DMS53 (cell line): ENCODE data around the gene CST7.
A peak's percentile ranks its signal among the peaks of the same experiment; 100 is the strongest.
"Not testable (repeated sequence)": the region's sequence is repeated elsewhere in the genome, so short reads cannot be mapped to it uniquely, and the experiment has no call there.

Source experiments
- DNase-seq: peaks from one replicate; lab custom pipeline; 2025; lab: John Stamatoyannopoulos, UW

CST7 gene

DNA sequence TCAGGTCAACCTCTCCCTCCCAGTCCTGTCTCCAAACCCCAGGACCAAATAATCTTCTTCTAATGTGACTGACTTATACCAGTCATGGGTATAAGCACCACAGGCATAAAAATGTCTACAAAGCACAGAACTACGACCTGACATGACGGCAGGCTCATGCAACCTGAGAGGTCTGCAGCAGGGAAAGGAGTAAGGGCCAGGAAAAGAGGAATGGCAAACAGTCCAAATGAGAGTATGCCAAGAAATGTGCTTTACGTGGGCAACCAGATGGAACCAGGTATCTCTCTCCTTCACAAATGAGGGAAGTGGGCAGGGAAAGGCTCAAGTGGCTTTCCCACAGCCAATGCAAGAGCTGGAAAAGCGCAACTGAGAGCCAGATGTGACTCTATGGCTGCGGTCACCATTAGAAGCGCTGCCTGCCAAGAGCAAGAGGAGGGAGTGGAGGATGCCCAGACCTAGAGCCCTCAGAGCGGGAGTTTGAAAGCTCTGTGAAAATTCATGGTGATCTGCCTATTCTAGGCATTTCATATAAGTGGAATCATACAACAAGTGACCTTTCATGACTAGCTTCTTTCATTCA lies 37.5 kb downstream of the CST7 start:
- no peak for DNase-seq

DNA sequence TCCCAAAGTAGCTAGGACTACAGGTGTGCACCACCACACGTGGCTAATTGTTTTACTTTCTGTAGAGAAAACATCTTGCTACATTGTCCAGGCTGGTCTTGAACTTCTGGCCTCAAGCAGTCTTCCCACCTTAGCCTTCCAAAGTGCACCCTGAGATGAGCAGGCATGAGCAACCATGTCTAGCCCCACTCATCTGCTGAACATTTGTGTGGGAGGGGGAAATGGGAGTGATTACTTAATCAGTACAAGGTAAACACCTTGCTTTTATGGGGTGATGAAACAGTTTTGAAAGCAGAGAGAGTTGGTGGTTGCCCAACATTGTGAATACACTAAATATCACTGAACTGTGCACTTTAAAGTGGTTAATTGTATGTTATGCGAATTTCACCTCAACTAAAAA lies 38.2 kb downstream of the CST7 start:
- DNase-seq: no peak

DNA sequence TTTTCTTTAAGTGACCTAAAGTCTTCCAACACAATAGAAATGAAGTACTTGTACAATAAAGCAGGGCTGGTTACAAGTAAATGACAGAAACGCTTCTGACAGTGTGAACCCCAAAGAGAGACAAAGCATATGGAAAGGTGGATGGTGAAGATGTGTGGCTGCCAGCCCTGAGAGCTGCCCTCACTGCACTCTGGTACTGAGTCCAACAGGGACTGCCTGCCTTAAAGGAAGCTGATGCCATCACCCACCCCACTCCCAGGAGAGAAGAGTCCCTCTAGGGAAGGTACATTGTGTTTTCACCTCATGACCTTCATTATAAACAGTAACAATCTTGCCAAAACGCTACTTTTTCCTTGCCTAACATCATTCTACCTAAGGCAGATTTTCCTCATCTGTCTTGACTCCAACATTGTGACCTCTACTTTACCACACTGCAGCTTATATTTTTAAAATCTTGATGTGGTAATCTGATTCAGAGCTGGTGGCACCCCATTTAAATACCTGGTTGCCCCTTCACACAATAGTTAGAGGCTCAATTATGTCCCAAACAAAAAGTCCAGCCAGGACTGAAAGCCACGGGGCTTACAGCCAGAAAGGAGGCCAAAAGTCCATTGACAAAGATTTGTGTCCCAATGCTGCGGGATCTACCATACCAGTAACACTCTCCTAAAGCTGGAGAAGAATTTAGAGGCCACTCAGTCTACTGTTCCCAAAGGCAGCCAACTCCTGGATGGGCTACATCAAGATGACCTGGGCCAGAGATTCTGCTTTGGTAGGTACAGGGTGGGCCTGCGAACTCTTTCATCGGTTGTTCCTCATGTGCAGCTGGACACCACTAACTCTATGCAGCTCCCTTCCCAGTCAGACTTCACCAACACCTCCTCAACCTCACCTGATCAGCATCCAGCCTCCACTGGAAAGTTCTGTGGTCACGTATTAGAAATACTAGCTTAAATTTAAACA lies 39.1 kb downstream of the CST7 start:
- no peak for DNase-seq

DNA sequence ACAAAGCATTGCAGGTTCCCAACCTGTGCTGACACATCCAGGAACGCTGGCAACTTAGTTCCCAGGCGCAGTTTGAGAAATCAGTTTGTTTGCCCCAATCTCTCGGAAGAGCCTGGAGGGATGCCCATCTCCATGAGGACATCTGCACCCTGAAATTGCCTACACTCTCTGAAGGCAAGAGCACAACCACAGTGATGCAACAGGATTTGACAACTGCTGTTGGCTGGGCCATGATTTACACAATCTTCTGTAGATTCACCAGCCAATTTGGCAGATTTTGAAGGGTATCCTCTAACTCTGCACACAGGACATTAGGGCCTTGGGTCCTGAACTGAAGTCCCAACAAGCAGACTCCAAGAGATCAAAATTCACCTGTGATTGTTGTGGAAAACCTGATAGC lies 40.1 kb downstream of the CST7 start:
- DNase-seq: no peak

DNA sequence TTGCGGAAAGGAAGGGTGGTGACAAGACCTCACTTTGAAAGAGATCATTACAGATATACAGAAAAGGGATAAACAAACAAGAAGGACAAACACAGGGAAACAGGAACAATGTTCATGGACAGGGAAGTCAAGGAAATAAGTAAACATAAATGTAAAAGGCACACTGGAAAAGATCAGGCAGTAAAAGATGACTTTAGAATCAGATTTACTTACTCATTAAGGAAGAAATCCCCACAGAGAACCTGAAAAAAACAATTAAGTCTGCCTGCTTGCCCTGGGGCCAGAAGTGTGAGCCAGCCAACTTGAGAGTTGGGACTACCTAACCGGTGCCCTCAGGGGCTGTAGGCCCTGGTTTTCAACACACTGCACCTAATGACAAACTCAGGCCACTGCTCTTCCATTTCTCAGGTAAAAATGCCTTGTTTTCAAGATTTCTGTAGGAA lies 41.8 kb downstream of the CST7 start:
- no peak for DNase-seq

DNA sequence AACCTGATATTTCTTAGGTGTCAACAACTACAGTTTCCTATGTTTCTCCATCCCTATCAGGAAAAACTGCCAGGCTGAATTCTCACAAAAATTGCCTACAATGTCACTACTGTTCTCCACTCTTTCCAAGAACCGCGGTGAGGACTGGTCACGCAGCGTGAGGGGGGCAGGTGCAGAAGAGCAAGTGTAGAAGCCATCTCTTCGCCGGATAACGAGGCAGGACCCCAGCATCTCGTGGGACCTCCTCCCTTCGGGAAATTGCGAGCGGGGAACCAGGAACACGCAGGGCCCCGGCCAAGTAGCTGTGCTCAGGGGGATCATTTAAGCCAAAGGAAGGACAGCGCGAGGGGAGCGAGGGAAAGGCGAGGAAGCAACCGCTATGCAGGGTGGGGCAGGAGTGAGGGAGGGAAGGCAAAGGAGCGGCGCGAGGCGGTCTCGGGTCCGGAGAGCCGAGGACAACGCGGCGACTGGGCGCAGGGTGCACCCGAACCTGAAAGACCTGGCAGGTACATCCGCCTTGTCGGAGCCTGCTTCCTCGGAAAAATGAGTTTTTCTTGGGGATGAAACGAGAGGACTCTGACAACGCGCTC lies 42.9 kb downstream of the CST7 start:
- DNase-seq: peak; percentile 66

DNA sequence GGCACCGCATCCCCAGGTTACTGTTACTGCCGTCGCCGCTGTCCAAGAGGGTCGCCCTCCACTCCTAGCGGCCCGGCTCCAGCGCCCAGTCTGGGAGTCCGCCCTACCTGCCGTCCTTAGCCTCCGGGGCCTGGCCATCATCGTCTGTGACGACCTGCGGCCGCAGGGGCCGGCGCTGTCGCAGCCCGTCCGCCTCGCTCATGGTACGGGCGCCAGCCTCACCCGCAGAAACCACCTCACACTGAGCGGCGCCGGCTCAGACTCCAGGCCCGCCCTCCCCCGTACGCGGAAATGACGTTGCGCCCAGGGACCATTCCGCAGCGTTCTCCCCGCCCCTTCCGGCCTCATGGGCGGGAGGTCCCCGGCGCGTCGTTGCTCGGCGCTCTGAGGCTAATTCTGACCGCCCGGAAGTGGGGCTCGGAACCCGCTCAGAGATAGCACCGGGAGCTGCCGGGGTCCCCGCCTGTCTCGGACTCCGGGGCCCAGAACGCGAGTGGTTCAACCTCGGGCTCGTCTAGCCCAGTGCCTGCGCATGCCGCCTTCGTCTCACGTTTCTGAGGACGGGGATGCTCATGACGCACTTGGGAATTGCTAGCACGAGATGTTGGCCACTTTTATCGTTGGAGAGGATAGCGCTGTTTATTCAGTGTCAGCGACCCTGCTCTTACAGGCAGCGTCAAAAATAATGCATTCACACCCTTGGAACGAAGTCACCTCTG lies 43.6 kb downstream of the CST7 start, which contains the start of gene APMAP:
Gene APMAP, minus strand, starts transcription at position 265 of the 719 bp plus-strand sequence. Its CDS starts 63 bp downstream, at position 202.
- DNase-seq: peak; percentile 97

DNA sequence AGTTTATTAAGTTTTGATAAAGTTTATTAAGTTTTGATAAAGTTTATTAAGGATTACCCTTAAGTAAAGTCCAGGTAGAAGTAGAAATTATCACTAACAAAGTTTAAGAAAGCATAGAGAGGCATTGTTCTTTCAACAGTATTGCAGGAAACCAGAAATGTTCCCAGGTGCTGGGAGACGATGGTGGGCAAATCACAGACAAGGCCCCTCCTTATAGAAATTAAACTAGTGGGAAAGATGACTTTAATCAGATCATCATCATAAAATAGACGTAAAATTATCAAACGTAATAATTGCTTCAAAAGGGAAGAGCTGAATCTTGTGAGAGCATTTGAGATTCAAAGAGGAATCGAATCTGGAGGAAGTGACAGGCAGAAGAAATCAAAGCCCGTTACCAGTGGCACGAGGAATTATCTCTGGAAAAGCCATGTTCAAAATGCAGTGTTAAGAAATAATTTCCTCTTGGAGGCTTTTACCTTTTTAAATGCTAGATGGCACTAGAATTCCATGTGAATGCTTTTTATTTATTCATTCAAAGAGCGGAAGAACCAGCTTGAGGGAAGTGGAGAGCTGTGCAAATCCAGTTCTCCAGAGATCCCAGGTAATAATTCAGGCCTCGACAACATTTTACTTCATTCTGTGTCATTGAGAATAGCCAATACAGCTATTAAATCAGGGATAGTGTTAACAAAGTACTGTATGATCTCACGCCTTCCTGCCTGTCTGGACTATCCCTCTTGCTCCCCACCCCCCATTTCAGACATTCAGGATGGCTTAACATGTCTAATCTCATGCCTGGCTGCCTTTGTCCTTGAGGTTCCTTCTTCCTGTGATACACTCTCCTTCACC lies 44.5 kb downstream of the CST7 start:
- peak; percentile 82 for DNase-seq

DNA sequence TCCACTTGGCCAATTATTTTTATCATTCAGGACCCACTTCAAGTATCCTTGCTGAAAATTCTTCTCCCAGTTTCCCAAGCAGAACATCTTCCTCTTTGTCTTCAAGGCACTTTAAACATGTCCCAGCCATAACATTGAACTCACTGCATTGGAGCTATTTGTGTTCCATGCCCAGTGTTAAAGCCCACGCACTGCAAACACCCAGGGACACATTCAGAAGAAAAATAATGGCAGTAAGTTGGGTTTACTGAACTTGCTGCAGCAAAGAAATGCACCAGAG lies 45.1 kb downstream of the CST7 start:
- DNase-seq: no peak

DNA sequence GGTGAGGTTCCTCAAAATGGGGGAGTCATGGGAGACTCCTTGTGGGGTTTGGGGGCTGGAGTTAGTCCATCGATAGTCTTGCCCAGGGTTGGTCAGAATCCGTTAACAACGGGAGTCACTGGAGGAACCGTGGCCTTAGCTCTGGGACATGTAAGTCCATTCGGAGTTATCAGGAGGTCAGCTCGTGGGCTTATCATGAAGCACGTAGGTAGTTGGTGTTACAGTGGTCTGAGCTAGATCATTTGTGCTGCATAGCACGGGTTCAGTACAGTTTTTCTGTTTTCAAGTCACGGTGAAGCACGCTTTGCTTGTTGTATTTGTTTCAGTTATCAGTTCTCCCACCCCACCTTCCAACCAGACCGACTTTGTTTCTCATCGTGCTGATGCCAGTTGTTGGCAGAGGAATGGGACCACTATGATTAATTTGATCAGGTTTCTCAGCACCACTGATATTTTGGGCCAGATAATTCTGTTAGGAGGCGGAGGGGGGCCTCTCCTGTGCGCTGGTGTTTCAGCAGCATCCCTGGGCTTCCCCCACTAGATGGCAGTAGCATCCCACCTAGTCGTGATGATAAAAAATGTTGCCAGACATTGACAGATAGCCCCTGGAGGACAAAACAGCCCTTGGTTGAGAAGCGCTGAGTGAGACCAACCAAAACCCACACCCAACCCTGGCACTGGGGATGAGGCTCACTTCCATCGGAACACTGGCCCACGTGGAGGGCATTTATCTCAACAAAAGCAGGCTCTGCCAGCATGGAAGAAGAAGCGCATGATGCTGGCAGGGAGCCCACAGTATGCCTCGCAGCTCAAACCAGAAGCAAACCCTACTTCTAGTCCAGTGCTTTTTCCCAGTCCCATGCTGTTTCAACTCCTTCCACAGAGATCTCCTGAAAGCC lies 45.6 kb downstream of the CST7 start:
- peak; percentile 81 for DNase-seq

DNA sequence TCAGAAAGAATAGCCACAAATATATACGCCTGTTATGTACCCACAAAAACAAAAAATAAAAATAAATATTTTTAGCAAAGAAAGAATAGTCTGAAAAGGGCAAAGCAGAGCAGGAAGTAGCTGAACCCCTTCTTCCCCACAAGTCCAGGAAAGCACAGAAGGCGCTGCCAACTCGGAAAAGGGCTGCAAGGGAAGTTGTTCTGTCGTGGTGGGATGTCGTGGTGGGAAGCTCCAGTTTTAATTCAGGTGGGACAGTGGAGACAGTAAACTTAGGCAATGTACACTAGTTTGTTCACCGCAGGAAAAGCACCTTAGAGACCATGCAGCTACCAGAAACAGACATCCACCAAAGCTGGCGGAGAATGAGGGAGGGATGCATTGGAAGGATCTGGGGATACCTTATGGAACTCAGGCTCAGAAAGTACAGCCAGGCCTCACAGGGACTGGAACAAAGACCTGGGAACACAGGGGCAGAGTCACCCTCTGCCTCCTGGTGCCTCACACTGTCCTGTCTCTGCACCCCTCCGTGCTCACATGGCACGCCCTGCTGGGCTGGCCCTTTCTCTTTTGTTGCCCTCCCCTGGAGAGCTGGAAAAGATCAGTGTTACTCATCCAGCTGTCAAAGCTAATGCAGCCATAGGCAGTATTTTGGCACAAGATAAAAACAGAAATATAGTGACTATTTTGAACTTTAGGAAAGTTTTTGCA lies 46.8 kb downstream of the CST7 start:
- DNase-seq: no peak

DNA sequence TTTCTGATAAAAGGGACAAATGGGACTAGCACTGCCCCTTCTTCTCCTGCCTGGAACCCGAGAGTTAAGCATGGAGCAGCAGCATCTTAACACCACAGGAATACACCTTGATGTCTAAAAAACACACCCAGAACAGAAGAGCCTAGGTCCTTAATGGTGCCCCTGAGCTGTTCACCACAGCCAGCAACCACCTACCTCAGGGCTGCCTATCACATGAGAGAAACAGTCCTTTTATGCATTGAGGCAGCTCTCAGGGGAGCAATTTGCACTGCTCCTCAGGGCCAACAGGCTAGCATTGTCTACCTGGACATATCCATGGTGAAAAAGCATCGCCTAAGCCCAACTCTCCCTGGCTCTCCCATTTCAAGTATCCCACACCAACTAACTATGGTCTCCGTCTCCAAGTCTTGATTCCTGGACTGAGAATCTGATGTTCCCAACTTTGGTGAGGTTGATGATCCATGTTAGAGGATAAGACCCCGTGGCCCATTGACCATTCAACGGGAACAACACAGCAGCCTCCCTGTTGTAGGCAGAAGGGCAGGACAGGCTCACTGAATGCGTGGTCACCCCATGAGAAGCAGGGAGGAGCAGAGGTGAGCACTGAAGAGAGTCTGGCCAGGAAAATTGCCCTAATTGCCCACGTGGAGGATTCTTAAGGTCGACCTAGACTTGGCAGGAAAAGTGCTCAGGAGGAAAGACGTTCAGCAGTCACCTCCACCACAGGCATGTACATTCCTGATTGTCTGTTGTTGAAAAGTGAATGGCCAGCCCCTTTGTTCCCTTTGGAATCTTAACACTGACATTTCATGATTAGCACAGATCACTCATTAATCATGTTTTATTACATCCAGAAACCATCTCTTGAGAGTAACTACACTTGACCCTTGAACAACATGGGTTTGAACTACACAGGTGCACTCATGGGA lies 47.6 kb downstream of the CST7 start:
- no peak for DNase-seq

DNA sequence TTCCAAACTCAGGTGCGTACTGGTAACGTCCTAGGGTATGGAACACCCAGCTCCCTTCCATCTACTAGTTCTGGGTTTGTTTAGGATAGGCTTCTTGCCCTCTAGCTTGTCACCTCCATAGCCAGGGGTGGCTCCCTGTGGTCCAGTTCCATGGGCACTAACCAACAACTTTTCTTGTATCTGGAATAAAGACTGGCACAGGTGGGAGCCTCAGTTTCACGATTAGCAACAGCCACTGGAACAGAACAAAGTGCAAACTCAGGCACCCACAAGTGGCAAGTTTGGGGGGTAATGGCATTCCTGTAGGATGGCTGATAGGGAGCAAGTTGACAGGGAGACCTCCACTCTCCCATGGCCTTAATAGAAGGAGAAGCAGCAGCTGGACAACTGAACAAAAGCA lies 49.1 kb downstream of the CST7 start:
- no peak for DNase-seq

DNA sequence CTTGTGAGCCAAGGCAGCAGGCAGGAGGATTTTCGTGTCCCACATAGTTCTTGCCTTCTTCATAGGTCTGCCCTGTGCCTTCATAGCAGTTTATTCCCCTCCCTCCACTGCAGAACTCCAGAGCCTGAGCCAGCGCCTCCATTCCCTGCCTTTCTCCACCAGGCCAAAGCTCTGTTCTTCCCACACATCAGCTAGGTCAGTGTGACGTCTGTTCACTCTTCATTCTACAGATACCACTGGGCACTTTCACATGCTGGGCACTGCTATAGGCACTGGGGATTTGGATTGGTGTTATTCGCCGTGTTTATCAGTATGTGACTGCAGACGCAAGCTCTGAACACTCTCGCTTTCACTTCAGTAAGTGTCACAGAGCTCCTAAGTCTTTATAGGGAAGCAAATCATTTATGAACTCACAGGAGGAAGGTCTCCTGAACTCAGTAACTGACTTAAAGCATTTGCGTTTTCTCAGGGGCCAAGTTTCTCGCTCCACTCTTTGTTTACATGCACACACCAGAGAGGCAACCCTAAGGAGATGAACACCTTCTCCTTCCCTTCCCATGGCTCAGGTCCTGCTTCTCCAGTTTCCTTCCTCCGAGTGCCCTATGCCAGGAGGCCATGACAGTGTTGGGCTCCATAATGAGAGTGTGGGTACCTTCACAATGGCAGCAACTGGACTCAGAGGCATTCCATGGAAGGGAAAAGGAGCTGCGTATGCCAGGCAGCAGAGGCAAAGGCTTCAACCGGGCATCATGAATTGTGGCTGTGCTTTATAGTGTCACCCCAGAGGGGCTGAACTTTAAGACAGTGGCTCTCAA lies 49.8 kb downstream of the CST7 start:
- DNase-seq: no peak

DNA sequence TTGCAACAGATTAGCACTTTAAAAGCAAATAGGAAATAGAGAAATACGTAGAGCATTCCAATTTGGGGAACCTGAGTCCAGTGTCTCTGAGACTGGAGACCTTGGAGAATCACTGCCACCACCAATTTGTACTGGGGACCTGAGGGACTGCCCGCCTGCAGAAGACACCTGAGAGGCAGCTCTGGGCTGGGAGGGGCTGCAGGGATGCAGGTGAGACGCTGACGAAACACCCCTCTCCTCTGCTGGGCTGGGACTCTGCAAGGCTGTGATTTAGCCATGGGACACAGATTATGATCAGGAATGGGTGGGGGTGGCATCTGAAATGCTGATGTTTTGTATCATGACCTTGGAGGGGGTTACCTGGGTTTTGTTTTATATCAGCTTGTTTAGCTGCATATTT lies 50.5 kb downstream of the CST7 start:
- no peak for DNase-seq

DNA sequence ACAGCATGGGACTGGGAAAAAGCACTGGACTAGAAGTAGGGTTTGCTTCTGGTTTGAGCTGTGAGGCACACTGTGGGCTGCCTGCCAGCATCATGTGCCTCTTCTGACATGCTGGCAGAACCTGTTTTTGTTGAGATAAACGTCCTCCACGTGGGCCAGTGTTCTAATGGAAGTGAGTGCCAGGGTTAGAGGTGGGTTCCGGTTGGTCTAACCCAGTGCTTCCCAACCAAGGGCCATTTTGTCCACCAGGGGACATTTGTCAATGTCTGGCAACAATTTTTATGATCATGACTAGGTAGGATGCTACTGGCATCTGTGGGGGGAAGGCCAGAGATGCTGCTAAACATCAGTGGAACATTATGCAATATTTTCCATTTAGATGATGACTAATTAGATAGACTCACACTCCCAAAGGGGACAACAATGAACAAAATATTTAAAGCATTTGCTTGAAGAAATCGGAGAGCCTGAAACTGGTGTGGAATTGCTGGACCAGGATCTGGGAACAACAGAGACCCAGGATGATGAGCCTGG lies 51.3 kb downstream of the CST7 start:
- DNase-seq: peak; percentile 86

DNA sequence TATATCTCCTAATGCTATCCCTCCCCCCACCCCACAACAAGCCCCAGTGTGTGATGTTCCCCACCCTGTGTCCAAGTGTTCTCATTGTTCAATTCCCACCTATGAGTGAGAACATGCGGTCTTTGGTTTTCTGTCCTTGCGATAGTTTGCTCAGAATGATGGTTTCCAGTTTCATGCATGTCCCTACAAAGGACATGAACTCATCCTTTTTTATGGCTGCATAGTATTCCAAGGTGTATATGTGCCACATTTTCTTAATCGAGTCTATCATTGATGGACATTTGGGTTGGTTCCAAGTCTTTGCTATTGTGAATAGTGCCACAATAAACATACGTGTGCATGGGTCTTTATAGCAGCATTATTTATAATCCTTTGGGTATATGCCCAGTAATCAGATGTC lies 52.3 kb downstream of the CST7 start:
- DNase-seq: not testable (repeated sequence)

DNA sequence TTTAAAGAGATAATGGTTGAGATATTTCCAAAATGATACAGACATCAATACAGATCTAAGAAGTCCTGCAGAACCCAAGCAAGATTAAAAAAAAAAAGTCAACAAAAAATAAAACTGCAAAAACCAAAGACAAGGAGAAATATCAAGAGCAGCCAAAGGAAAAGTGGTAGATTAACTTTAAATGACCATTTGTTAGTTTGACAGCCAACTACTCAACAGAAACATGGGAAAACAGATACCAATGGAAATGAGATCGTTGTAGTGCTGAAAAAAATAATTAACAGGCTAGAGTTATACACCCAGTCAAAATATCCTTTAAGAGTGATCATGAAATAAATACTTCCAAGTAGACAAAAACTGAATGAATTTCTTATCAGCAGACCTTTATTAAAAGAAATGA lies 53.9 kb downstream of the CST7 start:
- no peak for DNase-seq
